Suppressor macrophage treated with lipopolysaccharide for 4 hours (primary cell): Measurements from ENCODE around the gene ITPK1.

ENCODE experiments used
- DNase-seq: peaks from one replicate; pipeline ENCODE4 v3.0.0-alpha.2; 2020

Gene ITPK1

DNA sequence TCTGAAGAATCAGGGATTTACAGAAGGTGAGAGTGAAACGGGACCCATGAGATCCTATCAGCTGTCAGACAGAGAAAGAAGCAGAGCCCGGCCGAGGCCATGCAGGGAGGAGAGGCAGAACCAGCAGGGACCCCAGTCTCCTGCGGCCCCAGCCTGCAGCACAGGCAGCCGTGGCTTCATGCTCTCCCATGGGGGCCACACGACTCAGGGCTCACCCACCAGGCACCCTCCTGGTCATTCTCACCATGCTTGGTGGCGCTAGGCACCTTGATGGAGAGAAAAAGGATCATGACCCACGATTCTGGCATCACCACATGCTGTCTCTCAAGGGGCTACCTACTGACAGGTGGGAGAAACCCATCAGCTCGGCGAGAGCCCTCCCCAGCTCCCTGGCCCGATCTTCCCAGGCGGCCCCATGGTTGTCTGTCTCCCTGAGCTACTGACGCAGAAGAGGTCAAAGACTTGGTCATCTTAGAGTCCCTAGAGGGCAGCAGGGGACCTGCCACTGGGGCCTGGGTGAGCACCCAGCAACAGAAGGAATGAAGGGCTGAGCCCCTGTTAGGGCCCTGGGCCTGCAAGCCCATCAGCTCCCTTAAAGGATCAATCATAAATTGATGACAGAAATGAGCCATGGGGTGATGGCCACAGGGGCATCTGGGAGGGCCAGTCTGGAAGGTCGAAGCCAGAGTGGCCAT, 58.0 kb downstream of the ITPK1 start:
- no peak for DNase-seq

DNA sequence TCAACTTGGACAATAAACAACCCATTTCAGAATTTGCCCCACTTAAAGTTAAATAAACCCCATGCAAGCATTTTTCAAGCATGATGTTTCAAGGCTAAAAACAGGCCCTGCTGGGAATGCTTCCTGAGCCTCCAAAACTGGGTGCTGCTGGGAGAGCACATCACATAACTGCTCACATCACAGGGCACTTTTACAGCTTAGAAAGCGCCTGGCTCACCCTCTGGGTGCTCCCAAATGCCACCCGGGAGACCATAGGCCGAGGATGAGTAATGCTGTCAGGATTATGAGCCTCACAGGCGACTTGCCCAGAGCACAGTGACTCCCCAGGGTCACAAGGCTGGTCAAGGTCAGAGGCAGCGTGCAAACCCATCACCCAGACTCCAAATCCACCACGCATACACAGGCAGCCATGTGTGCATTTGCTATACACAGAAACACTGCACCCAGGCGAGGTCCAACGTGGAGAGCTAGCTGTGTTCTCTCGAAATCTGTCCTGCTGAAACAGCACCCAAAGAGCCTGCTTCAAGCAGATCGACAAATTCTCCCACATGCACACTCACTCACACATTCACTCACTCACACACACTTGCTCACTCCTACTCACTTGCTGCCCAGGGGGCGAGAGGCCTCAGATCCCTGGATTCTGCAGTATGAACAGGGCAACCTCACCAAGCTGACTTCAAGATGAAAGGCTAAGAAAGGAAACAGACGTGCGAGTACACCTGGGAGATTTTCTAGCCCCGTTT, 58.7 kb downstream of the ITPK1 start:
- no peak for DNase-seq

DNA sequence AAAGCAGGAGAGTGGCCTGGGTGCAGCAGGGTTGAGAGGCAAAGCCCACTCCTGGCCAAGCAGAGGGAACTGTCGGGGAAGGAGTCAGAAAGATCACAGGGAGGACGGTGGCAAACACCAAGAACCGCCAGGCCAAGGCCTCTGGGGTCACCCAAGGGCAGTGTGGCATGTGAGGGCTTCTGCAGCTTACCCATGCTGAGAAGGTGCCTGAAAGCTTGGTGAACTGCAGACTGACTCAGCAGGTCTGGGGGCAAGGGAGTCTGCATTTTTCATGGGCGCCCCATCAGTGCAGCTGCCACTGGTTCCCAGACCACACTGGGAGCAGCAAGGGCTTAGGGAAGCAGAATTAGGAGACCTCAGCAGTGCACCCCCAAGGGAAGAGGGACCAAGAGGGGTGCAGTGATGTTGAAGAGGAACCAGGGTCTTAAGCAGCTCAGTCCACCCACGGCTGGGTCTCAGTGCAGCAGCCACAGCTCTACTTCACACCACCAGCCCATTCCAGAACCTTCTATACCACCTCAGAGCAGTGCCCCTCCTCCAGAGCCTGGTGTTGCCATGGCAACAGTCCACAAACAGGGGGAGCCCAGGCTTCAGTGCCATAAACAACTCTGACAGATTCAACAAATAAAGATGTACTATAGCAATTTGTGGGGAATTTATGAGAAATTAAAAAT, 59.4 kb downstream of the ITPK1 start:
- DNase-seq = no peak

DNA sequence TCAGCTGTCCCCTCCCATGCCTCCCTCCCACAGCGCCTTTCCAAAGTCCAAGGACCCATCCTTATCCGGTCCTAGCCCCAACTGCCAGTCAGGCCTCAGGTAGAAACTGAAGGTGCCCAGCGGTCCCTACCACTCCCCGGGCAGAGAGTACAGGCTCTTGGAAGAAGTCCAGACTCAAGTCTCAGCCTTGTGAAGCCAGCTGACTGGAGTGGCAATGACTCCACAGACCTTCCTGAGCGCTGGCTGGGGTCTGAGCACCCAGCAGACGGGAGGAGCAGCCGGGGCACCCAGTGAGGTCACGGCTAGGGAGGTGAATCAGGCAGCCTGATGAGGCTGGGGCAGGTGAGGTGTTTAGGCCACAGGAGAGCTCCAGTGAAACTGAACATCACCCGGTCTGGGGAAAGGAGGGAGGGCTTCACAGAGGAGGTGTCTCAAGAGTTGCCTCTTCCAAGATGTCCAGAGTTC, 60.0 kb downstream of the ITPK1 start:
- no peak for DNase-seq

DNA sequence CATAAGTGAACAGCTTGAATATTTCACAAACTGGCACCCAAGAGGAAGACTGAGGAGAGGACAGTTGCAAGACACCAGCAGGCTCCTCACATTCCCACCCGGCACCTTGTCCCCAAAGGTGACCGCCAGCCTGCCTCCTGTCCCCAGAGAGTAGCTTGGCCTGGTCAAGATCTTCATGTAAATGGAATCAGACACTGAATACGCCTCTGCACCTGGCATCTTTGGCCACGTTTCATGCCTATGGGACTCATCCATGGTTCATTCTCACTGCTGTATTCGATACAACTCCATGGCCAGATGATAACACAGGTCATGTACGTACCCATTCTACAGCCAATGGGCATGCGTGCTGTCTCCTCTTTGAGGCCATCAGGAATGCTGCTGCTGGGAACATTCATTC, 60.8 kb downstream of the ITPK1 start:
- DNase-seq = no peak

DNA sequence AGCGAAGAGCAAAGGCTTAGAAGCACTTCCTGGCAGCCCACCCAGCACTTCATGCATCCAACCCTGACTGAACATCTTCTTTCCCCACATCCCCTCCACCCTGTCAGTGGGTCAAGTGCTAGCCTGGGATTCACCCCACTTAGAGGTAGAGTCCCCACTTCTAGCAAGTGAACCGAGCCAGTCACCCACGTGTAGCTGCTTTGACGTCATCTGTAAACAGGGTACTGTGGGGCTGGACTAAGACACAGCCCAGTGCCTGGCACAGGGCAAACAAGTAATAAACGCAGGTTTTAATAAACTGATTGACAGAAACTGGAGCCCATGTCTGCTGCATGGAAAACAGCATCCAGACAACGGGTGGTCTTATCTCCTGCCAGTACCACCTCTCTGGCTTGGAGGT, 61.7 kb downstream of the ITPK1 start:
- DNase-seq = no peak

- no peak for DNase-seq
Observed at GRCh38 chr14:93051600-93052546, 63.9 kb downstream of the ITPK1 start.

DNA sequence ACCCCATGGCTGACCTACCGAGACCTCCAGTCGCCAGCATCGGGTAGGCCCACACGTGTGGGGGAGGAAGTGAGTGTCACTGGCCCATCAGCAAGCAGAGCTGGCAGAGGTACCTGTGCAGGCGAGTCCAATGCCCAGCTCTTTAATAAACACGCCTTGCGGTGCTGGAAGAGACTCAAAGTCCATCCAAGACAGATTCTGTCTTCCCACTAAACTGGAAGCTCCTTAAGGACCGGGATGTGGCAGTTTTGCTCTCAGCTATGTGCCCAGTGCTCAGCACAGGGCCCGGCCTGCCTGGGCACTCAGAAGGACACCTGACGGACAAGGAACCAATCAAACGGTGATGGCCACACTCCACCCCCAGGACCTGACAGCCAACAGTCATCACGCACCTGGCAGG, 65.0 kb downstream of the ITPK1 start:
- DNase-seq = no peak

DNA sequence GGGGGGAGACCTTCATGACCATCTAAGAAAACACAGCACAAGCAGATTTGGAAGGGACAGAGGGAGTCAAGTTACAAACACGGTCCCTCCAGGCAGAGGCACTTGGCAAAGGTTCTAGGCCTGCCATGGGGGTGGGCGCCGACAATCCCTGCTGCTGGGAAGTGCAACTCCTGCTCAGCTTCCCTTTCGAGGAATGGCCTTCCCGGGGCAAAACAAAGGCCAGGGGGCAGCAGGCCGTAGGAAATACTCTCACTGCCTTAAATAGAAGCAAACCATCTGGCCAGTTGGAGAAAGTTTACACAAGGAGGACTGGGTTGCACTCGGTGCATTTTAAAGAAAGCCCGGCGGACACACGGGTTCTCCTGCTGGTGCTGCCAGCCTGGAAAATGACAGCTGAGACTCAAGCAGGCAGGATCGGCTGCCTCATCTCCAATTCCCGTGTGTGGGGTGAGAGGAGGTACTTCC, 65.8 kb downstream of the ITPK1 start:
- DNase-seq = no peak

GRCh38 chr14:93049315-93049714, 66.4 kb downstream of the ITPK1 start:
- DNase-seq = no peak

- DNase-seq = no peak
Observed at GRCh38 chr14:93048843-93049242, 66.9 kb downstream of the ITPK1 start.

- DNase-seq = no peak
Observed at GRCh38 chr14:93047661-93048060, 68.1 kb downstream of the ITPK1 start.

- DNase-seq = no peak
Observed at GRCh38 chr14:93047157-93047556, 68.6 kb downstream of the ITPK1 start.

DNA sequence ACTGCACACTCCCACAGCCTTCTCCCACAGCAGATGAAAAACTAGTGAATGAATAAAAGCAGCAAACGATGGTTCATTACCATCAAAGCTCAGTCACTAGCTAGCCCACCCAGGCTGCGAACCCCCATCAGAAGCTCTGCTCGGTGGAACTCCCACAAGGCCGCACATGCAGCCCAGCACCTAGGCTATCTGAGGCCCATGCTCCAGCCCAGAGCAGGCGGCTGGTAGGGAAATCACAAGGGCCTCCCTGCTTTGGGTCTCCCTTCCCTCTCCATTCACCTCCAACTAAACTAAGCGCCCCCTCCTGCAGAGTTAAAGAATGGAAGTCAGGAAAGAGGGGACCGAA, 69.0 kb downstream of the ITPK1 start:
- no peak for DNase-seq

GRCh38 chr14:93045965-93046704, 69.6 kb downstream of the ITPK1 start:
- DNase-seq = no peak

- DNase-seq = no peak
Observed at GRCh38 chr14:93045211-93045674, 70.5 kb downstream of the ITPK1 start.

- peak; percentile 80 for DNase-seq
Observed at GRCh38 chr14:93044556-93044955, 71.2 kb downstream of the ITPK1 start.

- no peak for DNase-seq
Observed at GRCh38 chr14:93044121-93044520, 71.6 kb downstream of the ITPK1 start.

GRCh38 chr14:93042968-93043940, 72.5 kb downstream of the ITPK1 start:
- peak; percentile 38 for DNase-seq

- DNase-seq = no peak
Observed at GRCh38 chr14:93041830-93042229, 73.9 kb downstream of the ITPK1 start.

GRCh38 chr14:93040982-93041381, 74.7 kb downstream of the ITPK1 start:
- no peak for DNase-seq
